HPDE6-E6E7 (cell line): ENCODE data around the gene LSR.
"Not testable (repeated sequence)": the region's sequence is repeated elsewhere in the genome, so short reads cannot be mapped to it uniquely, and the experiment has no call there.

Source experiments
- DNase-seq: peaks from one replicate; pipeline ENCODE4 v3.0.0; 2011; ENCODE audit warnings: missing footprints; ENCODE audit errors: extremely low spot score

The LSR gene

GRCh38 chr19:35219008-35219407 lies 29.8 kb upstream of the LSR start:
- DNase-seq: no peak

- no peak for DNase-seq
Measured at GRCh38 chr19:35220315-35220921, 28.4 kb upstream of the LSR start.

DNA sequence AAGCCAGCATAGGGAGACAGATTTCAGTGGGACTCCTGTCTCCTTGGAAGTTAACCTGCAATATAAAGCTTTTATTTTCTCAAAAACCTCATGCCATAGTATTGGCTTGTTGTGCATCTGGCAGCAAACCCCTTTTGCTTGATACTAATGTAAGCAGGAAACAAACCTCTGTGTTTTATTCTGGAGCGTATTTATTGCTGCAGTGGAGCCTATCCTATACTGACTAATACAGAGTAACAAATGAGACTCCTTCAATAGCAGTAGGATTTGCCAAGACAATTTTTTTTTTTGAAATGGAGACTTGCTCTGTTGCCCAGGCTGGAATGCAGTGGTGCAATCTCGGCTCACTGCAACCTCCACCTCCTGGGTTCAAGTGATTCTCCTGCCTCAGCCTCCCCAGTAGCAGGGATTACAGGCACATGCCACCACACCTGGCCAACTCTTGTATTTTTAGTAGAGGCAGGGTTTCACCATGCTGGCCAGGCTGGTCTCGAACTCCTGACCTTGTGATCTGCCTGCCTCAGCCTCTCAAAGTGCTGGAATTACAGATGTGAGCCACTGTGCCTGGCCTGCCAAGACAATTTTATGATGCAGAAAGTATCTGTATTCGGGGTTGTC lies 27.7 kb upstream of the LSR start:
- not testable (repeated sequence) for DNase-seq

DNA sequence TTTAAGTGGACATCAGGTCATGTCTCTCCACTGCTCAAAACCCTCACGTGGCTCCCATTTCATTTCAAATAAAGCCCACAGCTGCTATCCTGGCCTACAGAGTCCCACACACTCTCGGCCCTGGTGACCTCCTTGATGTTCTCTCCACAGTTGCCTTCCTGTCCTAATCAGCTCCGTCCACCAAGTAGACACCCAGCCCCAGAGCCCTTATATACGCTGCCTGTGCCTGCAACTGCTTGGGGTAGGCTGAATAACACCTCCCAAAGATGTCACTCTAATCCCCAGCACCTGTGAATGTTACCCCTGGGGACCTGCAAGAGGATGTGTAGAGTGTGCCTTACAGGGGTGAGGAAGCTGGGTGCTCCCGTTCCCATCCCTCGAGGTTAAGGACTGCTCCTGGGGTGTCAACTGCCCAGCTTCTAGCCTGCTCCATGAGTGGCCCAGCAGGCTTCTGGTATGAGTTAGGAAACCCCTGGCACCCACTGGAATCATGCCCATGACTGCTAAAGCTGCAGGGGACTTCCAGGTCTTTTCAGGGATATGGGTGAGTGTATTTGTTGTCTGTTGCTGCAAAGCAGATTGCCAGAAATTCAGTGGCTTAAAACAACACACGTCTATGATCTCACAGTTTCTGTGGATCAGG lies 26.3 kb upstream of the LSR start:
- DNase-seq: no peak

DNA sequence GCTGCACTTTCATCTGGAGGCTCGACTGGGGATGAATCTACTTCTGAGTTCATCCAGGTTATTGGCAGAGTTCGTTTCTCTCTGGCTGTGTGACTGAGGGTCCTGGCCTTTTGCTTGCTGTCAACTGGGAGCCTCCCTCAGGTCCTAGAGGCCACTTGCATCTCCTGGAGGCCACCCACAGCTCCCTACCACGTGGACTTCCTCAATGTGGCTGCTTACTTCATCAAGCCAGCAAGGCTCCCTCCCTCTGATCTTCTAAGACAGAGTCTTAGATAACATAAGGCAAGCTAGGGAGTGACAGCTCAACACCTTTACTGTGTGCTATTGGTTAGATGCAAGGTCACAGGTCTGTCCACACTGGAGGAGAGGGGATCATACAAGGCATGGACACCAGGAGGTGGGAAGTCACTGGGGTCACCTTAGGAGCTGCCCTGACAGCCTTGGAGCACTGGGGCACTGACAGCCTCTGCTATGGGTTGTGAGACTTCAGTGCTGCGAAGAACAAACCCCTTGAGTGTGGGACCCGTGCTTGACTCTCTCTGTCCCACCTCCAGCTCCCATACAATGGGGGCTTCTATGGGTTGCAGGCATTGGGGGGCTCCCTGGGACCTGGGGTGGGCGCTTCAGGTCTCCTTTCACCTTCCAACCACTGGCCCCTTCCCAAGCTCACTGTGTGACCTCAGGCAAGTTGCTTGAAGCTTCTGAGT lies 25.6 kb upstream of the LSR start:
- no peak for DNase-seq

- DNase-seq: no peak
Measured at GRCh38 chr19:35223862-35224505, 24.8 kb upstream of the LSR start.

DNA sequence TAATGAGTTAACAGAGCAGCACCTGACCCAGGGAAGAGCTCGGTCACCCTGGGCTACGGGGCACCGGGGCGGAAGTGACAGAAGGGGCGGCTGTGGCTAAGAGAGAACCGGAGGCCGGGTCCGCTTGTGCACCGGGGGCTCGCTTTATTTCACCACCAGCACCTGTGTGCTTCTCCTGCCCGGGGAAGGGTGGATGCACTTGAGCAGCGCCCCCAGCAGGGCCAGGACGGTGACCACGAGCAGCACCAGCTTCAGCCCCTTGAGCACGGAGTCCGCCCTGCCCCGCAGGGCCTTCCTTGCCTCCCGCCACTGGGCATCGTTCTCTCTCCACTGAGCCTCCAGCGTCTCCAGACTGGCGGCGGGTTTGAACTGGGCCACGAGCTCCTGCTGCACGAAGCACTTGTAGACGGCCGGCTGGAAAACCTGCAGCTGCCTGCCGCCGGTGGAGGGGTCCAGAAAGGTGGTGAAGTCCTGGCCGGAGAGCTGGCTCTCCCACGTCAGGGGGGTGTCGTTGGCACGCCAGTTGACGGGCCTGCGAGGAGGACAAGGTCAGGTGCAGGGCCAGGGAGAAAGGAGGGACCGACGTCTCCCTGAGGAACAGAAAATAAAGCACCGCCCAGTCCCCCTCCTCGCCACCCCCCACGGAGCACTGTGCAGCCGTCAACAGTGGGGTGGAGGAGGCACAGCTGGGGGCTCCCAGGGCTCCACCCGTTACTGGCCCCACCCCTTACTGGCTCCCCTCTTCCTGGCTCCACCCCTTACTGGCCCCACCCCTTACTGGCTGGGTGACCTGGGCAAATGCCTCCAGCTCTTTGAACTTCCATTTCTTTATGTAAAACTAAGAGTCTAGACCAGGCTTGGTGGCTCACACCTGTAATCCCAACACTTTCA lies 23.9 kb upstream of the LSR start:
- no peak for DNase-seq

DNA sequence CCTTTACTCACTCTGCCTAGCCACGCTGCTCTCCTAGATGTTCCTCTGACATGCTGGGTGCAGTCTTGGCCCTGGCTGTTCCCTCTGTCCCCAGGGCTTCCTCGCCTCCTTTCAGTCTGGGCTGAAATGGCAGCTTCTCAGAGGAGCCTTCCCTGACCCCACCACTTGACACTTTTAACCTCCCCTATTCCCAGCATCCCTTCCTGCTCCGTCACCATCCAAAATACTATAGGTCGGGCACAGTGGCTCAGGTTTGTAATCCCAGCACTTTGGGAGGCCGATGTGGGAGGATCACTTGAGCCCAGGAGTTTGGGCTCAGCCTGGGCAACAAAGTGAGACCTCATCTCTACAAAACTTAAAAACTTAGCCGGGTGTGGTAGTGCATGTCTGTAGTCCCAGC lies 22.9 kb upstream of the LSR start:
- DNase-seq: no peak

DNA sequence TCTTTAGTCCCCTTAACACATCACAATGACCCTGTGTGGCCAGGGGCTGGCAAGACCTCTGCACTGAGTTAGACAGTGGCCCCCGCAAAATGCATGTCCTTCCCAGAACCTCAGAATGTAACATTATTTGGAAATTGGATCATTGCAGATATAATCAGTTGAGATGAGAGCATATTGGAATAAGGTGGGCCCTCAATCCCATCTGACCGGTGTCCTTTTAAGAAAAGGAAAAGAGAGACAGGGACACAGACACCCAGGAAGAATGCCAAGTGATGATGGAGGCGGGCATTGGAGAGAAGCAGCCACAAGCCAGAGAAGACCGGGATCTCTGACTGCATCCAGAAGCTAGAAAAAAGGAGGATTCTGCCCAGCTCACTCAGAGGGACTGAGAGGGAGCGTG lies 22.1 kb upstream of the LSR start:
- DNase-seq: no peak

- no peak for DNase-seq
Measured at GRCh38 chr19:35228177-35228930, 20.4 kb upstream of the LSR start, which contains the start of gene FAM187B. TSS of gene FAM187B (minus strand) at chr19:35228739. CDS start at chr19:35228680, 59 bp downstream.

DNA sequence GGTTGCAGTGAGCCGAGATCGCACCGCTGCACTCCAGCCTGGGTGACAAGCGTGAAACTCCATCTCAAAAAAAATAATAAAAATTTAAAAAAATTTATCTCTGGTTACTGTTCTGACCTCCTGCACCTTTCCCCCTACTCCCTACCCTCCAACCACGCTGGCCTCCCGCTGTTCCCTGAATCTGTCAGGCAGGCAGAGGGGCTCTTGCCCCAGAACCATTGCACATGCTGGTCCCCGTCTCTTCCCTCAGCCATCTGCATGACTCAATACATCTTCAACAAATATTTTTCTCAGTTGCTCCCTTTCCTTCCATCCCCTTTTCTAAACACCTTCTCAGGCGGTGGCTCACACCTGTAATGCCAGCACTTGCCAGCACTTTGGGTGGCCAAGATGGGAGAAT lies 19.2 kb upstream of the LSR start:
- DNase-seq: no peak

GRCh38 chr19:35231956-35232645 lies 16.7 kb upstream of the LSR start:
- no peak for DNase-seq

- no peak for DNase-seq
Measured at GRCh38 chr19:35232912-35233311, 15.9 kb upstream of the LSR start.

DNA sequence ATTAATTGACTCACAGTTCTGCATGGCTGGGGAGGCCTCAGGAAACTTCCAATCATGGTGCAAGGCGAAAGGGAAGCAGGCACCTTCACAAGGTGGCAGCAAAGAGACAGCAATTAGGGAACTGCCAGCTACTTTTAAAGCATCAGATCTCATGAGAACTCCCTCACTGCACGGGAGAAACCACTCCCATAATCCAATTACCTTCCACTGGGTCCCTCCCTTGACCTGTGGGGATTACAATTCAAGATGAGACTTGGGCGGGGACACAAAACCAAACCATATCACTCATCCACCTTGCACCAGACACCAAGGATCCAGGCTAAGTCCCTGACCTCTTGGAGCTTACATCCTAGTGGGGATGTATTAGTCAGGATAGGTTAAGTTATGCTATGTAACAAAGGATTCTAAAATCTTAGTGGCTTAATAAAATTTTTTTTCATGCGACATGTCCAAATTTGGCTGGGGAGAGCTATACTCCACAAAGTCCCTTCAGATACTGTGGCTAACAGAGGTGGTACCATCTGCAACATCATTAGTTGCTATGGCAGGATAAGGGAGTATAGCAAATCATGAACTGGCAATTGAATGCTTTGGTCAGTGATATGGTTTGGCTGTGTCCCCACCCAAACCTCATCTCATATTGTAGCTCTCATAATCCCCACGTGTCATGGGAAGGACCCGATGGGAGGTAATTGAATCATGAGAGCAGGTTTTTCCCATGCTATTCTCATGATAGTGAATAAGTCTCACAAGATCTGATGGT lies 12.0 kb upstream of the LSR start:
- DNase-seq: no peak

GRCh38 chr19:35239597-35239996 lies 9.2 kb upstream of the LSR start:
- not testable (repeated sequence) for DNase-seq

GRCh38 chr19:35240327-35240726 lies 8.5 kb upstream of the LSR start:
- no peak for DNase-seq

- DNase-seq: no peak
Measured at GRCh38 chr19:35241417-35241816, 7.4 kb upstream of the LSR start.

GRCh38 chr19:35246466-35247092 lies 2.2 kb upstream of the LSR start:
- DNase-seq: no peak
